ENCODE measurements around the gene ABHD15.
A peak's percentile ranks its signal among the peaks of the same experiment; 100 is the strongest.

The ABHD15 gene

GRCh38 chr17:29566473-29567303 lies at the start of gene ABHD15:
TSS of gene ABHD15 (minus strand) at chr17:29567037. CDS start at chr17:29566966, 71 bp downstream.
- DNase-seq = peak; percentile 78 to 82

- DNase-seq = peak; percentile 92
These were observed 48.9 kb upstream of the ABHD15 start for GRCh38 chr17:29615492-29616299.

- DNase-seq = peak; percentile 74 to 76
These were observed 48.2 kb upstream of the ABHD15 start for GRCh38 chr17:29615048-29615385.

GRCh38 chr17:29614349-29615047 lies 47.7 kb upstream of the ABHD15 start:
- peak in 1 of 2 experiments; percentile 25 for DNase-seq

- DNase-seq = no peak
These were observed 47.0 kb upstream of the ABHD15 start for GRCh38 chr17:29613856-29614255.

GRCh38 chr17:29613352-29613837 lies 46.6 kb upstream of the ABHD15 start:
- peak; percentile 98 to 99 for DNase-seq

- DNase-seq = no peak
These were observed 45.8 kb upstream of the ABHD15 start for GRCh38 chr17:29612404-29613280.

- DNase-seq = no peak
These were observed 45.2 kb upstream of the ABHD15 start for GRCh38 chr17:29612094-29612403.

- no peak for DNase-seq
These were observed 44.7 kb upstream of the ABHD15 start for GRCh38 chr17:29611351-29612093.

GRCh38 chr17:29610395-29610794 lies 43.6 kb upstream of the ABHD15 start:
- no peak for DNase-seq

- DNase-seq = no peak
These were observed 42.1 kb upstream of the ABHD15 start for GRCh38 chr17:29608986-29609385.

- DNase-seq = no peak
These were observed 40.8 kb upstream of the ABHD15 start for GRCh38 chr17:29607557-29608195.

- no peak for DNase-seq
These were observed 36.4 kb upstream of the ABHD15 start for GRCh38 chr17:29603109-29603674.

GRCh38 chr17:29597361-29598172 lies 30.7 kb upstream of the ABHD15 start:
- DNase-seq = no peak

- DNase-seq = no peak
These were observed 30.0 kb upstream of the ABHD15 start for GRCh38 chr17:29596811-29597210.

GRCh38 chr17:29595943-29596774 lies 29.3 kb upstream of the ABHD15 start:
- no peak for DNase-seq

- no peak for DNase-seq
These were observed 28.5 kb upstream of the ABHD15 start for GRCh38 chr17:29595107-29595942.

- DNase-seq = no peak
These were observed 27.8 kb upstream of the ABHD15 start for GRCh38 chr17:29594519-29595090.

All from activated T-cell treated with anti-CD3 and anti-CD28 coated beads, Interleukin-2, amount 50 U/mL, for 48 hours (primary cell).